HTR-8/SVneo (cell line): ENCODE measurements around the gene RIPPLY3.

ENCODE experiments used
- DNase-seq: peaks from one replicate; pipeline ENCODE4 v3.0.0; 2011; ENCODE audit warnings: low spot score, mixed read lengths; ENCODE audit not compliant: insufficient read length
- FAIRE-seq: peaks from 2 replicates; lab custom pipeline; 2011; peaks lifted over from hg19 to GRCh38; lab: Jason Lieb, UNC

The RIPPLY3 gene

GRCh38 chr21:37006486-37007291 is at the start of gene RIPPLY3:
TSS of gene RIPPLY3 (plus strand) at chr21:37006702. CDS start at chr21:37006773, 71 bp downstream.
- FAIRE-seq = no peak
- DNase-seq = no peak

DNA sequence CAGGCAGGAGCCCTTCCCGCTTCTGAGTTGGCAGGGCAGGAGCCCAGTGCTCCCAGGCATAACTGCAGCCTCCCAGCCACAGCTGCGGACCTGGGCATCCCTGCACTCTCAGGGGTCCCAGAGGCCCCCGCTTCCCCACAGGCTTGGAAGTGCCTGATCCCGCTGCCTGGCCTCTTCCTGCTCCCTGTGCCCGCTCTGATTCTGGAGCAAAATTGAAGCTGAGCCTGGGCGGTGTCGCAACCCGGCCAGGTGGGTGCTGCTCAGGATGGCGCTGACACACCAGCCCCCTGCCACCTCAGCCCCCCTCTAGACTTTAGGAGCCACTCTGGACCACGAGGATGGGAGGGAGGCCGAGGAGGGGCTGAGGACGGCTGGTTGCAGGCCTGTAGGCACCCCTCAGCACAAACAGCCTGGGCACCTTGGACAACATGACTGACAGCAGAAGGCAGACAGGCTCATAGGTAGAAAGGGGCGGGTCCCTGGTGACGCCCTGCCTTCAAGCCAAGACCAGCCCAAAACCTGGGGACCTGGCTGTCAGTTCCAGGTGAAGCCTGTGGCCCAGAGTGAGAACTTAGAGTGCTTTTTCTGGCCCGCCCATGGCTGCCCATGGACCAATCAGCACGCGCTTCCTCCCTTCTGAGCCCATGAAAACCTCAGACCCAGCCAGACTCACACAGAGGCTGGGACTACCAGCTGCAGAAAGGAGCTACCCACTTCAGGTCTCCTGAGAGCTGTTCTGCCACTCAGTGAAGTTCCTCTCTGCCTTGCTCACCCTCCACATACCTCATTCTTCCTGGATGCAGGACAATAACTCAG is 47.3 kb upstream of the RIPPLY3 start:
- FAIRE-seq = no peak
- DNase-seq = no peak

GRCh38 chr21:36960676-36961284 is 45.7 kb upstream of the RIPPLY3 start:
- DNase-seq = no peak
- FAIRE-seq = no peak

GRCh38 chr21:36962098-36962780 is 44.3 kb upstream of the RIPPLY3 start:
- DNase-seq (no peak), FAIRE-seq (no peak)

GRCh38 chr21:36964398-36964797 is 42.1 kb upstream of the RIPPLY3 start:
- FAIRE-seq = no peak
- no peak for DNase-seq

- FAIRE-seq = no peak
- no peak for DNase-seq
Observed at GRCh38 chr21:36964827-36965719, 41.4 kb upstream of the RIPPLY3 start.

DNA sequence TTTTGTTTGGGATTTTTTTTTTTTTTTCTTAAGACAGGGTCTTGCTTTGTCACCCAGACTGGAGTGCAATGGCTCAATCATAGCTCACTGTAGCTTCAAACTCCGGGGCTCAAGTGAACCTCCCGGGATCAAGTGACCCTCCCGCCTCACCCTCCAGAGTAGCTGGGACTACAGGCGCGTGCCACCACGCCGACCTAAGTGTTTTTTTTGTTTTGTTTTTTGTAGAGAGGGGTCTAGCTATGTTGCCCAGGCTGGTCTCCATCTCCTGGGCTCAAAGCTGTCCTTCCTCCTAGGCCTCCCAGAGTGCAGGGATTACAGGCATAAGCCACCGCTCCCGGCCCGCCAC is 40.8 kb upstream of the RIPPLY3 start:
- DNase-seq = no peak

GRCh38 chr21:36966066-36966820 is 40.3 kb upstream of the RIPPLY3 start, which contains the start of gene HLCS:
TSS of gene HLCS (minus strand) at chr21:36966669. CDS start at chr21:36966638, 31 bp downstream.
- DNase-seq (peak; percentile 67), FAIRE-seq (peak; percentile 46)

More for the DNA sequence above, 40.8 kb upstream of the RIPPLY3 start:
- FAIRE-seq = no peak

GRCh38 chr21:36966821-36967768 is 39.4 kb upstream of the RIPPLY3 start:
- DNase-seq (no peak), FAIRE-seq (no peak)

- peak; percentile 57 for FAIRE-seq
- no peak for DNase-seq
Observed at GRCh38 chr21:36968414-36968813, 38.1 kb upstream of the RIPPLY3 start.

- DNase-seq = no peak
- no peak for FAIRE-seq
Observed at GRCh38 chr21:36968976-36969375, 37.5 kb upstream of the RIPPLY3 start.

GRCh38 chr21:36973986-36974850 is 32.3 kb upstream of the RIPPLY3 start:
- DNase-seq (no peak), FAIRE-seq (no peak)

- no peak for FAIRE-seq
- DNase-seq = no peak
Observed at GRCh38 chr21:36974851-36975192, 31.7 kb upstream of the RIPPLY3 start.

GRCh38 chr21:36976228-36976861 is 30.2 kb upstream of the RIPPLY3 start:
- no peak for DNase-seq
- FAIRE-seq = no peak

- FAIRE-seq = peak; percentile 26
- DNase-seq = peak; percentile 71
Observed at GRCh38 chr21:36976882-36977651, 29.4 kb upstream of the RIPPLY3 start.
